A549 (cell line): ENCODE data around the gene ADK. TPM values are rescaled to one million over a fixed set of nuclear protein-coding genes. Genes with fewer than 3 reads are reported as not detected.

Experiments
- ATAC-seq, 2 experiments: fragments of 200-7000 bp in 1 of 2; fragments of >200 bp in 1 of 2; cut with Nextera tagmentation in 1 of 2; cut with Tn5 transposase in 1 of 2; 3 replicates each; pipeline versions ENCODE4 v1.8.0 to v1.9.1; 2018 to 2020; ENCODE audit warnings: mild to moderate bottlenecking in 1 of 2, moderate library complexity in 1 of 2
- CTCF ChIA-PET: fragments of 300-600 bp; sonication (Branson Sonifier 250); formaldehyde crosslinking; extraction: SDS; loops from one replicate; lab custom pipeline; 2021; ENCODE audit warnings: antibody characterized with exemption, inconsistent platforms; lab: Yijun Ruan, JAX
- POLR2A ChIA-PET: fragments of 350-600 bp; formaldehyde crosslinking; extraction: SDS; loops from one replicate; lab custom pipeline; 2021; ENCODE audit warnings: antibody characterized with exemption, inconsistent platforms; lab: Yijun Ruan, JAX
- DNase-seq, 2 experiments: peaks; one replicate each; pipeline versions ENCODE4 v3.0.0 to v3.0.0-alpha.2; 2011 to 2016; ENCODE audit warnings: low read depth in 1 of 2, low spot score in 1 of 2
- FAIRE-seq: peaks from 2 replicates; lab custom pipeline; 2011; peaks lifted over from hg19 to GRCh38; lab: Jason Lieb, UNC
- H3K27ac ChIP-seq, 2 experiments: fragments of >200 bp; sonication (Bioruptor Twin); formaldehyde crosslinking; 3 replicates each; pipeline ENCODE4 v1.5.1; 2016 to 2017
- H3K4me1 ChIP-seq: fragments of >200 bp; sonication (Bioruptor Twin); formaldehyde crosslinking; 3 replicates; pipeline ENCODE4 v1.6.1; 2016
- H3K4me2 ChIP-seq: fragments of >200 bp; sonication (Bioruptor Twin); formaldehyde crosslinking; 3 replicates; pipeline ENCODE4 v1.6.1; 2016
- H3K4me3 ChIP-seq: fragments of >200 bp; sonication (Bioruptor Twin); formaldehyde crosslinking; 3 replicates; pipeline ENCODE4 v1.5.1; 2016
- H3K9me3 ChIP-seq: fragments of >200 bp; sonication (Bioruptor Twin); formaldehyde crosslinking; 3 replicates; pipeline ENCODE4 v1.6.1; 2016
- BCL3 ChIP-seq: fragments of >200 bp; sonication (Bioruptor Twin); formaldehyde crosslinking; IDR thresholded peaks from 3 replicates; pipeline ENCODE4 v1.6.1; 2016
- BHLHE40 ChIP-seq: IDR thresholded peaks from 2 replicates; pipeline ENCODE4 v1.6.1; 2012; ENCODE audit warnings: low read depth, low read length, inconsistent platforms
- CBX2 ChIP-seq: fragments of 200-600 bp; sonication (generic); IDR thresholded peaks from 2 replicates; pipeline ENCODE4 v1.6.1; 2016; ENCODE audit warnings: low read depth, mild to moderate bottlenecking, borderline replicate concordance
- CBX8 ChIP-seq: fragments of 200-600 bp; sonication (generic); IDR thresholded peaks from 2 replicates; pipeline ENCODE4 v1.6.1; 2016
- CEBPB ChIP-seq, 2 experiments: fragments of >200 bp in 1 of 2; sonication (Bioruptor Twin) in 1 of 2; formaldehyde crosslinking in 1 of 2; IDR thresholded peaks; 2 replicates each; pipeline ENCODE4 v1.6.1; 2012 to 2016
- CHD4 ChIP-seq: fragments of 200-600 bp; sonication (generic); IDR thresholded peaks from 2 replicates; pipeline ENCODE4 v1.6.1; 2016; ENCODE audit warnings: antibody characterized with exemption, mild to moderate bottlenecking, borderline replicate concordance
- E2F6 ChIP-seq: IDR thresholded peaks from 2 replicates; pipeline ENCODE4 v1.6.1; 2012; ENCODE audit warnings: low read depth, borderline replicate concordance
- EHF ChIP-seq: fragments of 250-450 bp; sonication (Bioruptor Pico); IDR thresholded peaks from 2 replicates; pipeline ENCODE4 v1.5.0; 2020; ENCODE audit warnings: mild to moderate bottlenecking
- ELK1 ChIP-seq: fragments of 150-350 bp; IDR thresholded peaks from 2 replicates; pipeline ENCODE4 v1.6.1; 2014; ENCODE audit warnings: low read depth, mild to moderate bottlenecking, low read length
- EP300 ChIP-seq, 2 experiments: fragments of >200 bp; sonication (Bioruptor Twin); formaldehyde crosslinking; IDR thresholded peaks; 2 replicates in 1 of 2; 3 replicates in 1 of 2; pipeline ENCODE4 v1.6.1; 2016 to 2017
- ESRRA ChIP-seq: fragments of 150-350 bp; IDR thresholded peaks from 2 replicates; pipeline ENCODE4 v1.6.1; 2014; ENCODE audit warnings: mild to moderate bottlenecking, low read length, borderline replicate concordance
- FOSB ChIP-seq: fragments of 250-450 bp; sonication (Bioruptor Pico); IDR thresholded peaks from 2 replicates; pipeline ENCODE4 v1.5.0; 2020; ENCODE audit warnings: mild to moderate bottlenecking, moderate library complexity
- GATA3 ChIP-seq: IDR thresholded peaks from 2 replicates; pipeline ENCODE4 v1.6.1; 2012; ENCODE audit warnings: borderline replicate concordance
- HMGXB4 ChIP-seq: fragments of 250-450 bp; sonication (Bioruptor Pico); IDR thresholded peaks from 2 replicates; pipeline ENCODE4 v1.5.0; 2021; ENCODE audit warnings: mild to moderate bottlenecking, moderate library complexity, borderline replicate concordance
- HOXA7 ChIP-seq: fragments of 250-450 bp; sonication (Bioruptor Pico); IDR thresholded peaks from 2 replicates; pipeline ENCODE4 v1.5.0; 2020; ENCODE audit warnings: mild to moderate bottlenecking, moderate library complexity
- HOXB13 ChIP-seq: fragments of 250-450 bp; sonication (Bioruptor Pico); IDR thresholded peaks from 2 replicates; pipeline ENCODE4 v1.5.0; 2020; ENCODE audit warnings: low read depth, mild to moderate bottlenecking, moderate library complexity
- JUNB ChIP-seq: fragments of >200 bp; sonication (Bioruptor Twin); formaldehyde crosslinking; IDR thresholded peaks from 2 replicates; pipeline ENCODE4 v1.6.1; 2016
- KDM5A ChIP-seq: fragments of 200-600 bp; sonication (generic); IDR thresholded peaks from 2 replicates; pipeline ENCODE4 v1.6.1; 2016; ENCODE audit warnings: antibody characterized with exemption, mild to moderate bottlenecking
- MAX ChIP-seq: IDR thresholded peaks from 2 replicates; pipeline ENCODE4 v1.6.1; 2012
- MYC ChIP-seq: IDR thresholded peaks from 2 replicates; pipeline ENCODE4 v1.6.1; 2012; ENCODE audit warnings: mild to moderate bottlenecking, inconsistent platforms, low read length, improper control_type of control experiment, borderline replicate concordance
- PHF8 ChIP-seq: fragments of 200-600 bp; sonication (generic); IDR thresholded peaks from 2 replicates; pipeline ENCODE4 v1.6.1; 2016; ENCODE audit warnings: low read depth, mild to moderate bottlenecking, antibody characterized with exemption, moderate library complexity, borderline replicate concordance
- POLR2AphosphoS2 ChIP-seq: conservative IDR thresholded peaks from 2 replicates; pipeline ENCODE4 v1.6.1; 2012; ENCODE audit warnings: low read length, improper control_type of control experiment, inconsistent platforms
- RARB ChIP-seq: fragments of 250-450 bp; sonication (Bioruptor Pico); IDR thresholded peaks from 2 replicates; pipeline ENCODE4 v1.8.0; 2021; ENCODE audit warnings: mild to moderate bottlenecking, moderate library complexity
- RCOR1 ChIP-seq: fragments of 150-350 bp; IDR thresholded peaks from 2 replicates; pipeline ENCODE4 v1.6.1; 2014; ENCODE audit warnings: antibody characterized with exemption, low read length, low read depth
- SMC3 ChIP-seq: fragments of >200 bp; sonication (Bioruptor Twin); formaldehyde crosslinking; IDR thresholded peaks from 3 replicates; pipeline ENCODE4 v1.6.1; 2018; ENCODE audit warnings: inconsistent platforms
- TFCP2L1 ChIP-seq: fragments of 250-450 bp; sonication (Bioruptor Pico); IDR thresholded peaks from 2 replicates; pipeline ENCODE4 v1.5.0; 2021; ENCODE audit warnings: mild to moderate bottlenecking
- ZC3H11A ChIP-seq: fragments of 450-650 bp; IDR thresholded peaks from 2 replicates; pipeline ENCODE4 v1.6.1; 2014; ENCODE audit warnings: antibody characterized with exemption, mild to moderate bottlenecking
- ZNF302 ChIP-seq: fragments of 250-450 bp; sonication (Bioruptor Pico); IDR thresholded peaks from 2 replicates; pipeline ENCODE4 v1.9.0; 2021; ENCODE audit warnings: inconsistent platforms, mild to moderate bottlenecking, moderate library complexity
- ZSCAN20 ChIP-seq: fragments of 250-450 bp; sonication (Bioruptor Pico); IDR thresholded peaks from 2 replicates; pipeline ENCODE4 v1.8.0; 2022; ENCODE audit warnings: mild to moderate bottlenecking, moderate library complexity
- WGBS: methylation state at CpG from one replicate; pipeline ENCODE4 v1.1.6; 2017; ENCODE audit errors: missing lambda C conversion rate; 5-methylcytosine and 5-hydroxymethylcytosine counted together
- polyA plus RNA-seq, 4 experiments: library from polyadenylated mRNA; depleted of rRNA in 3 of 4; stranded (reverse); fragments of >200 nt; fragmentation: RNase III in 1 of 4; extraction: RNeasy Plus Mini Kit Qiagen cat#74134 plus additional on column Dnase treatment in 1 of 4; gene quantifications; 2 replicates in 3 of 4; 3 replicates in 1 of 4; pipeline ENCODE4 v1.2.3, GENCODE V29; 2011 to 2017

The ADK gene
- polyA plus RNA-seq, 2 of the 4 experiments (the other 2 are of a cell fraction), result 35.8 to 40.7 TPM

- Histone ChIP-seq H3K4me3 (no peak overlapping the region), H3K4me1 (peaks cover 4% of the 10 kb centered on the region; the same call in 1 of the 3 replicates), H3K27ac (no peak overlapping the region), H3K9me3 (no peaks in the 10 kb centered on the region), H3K4me2 (no peak overlapping the region)
- CTCF ChIA-PET, result interaction anchor here (2.4 kb wide), 1 partner anchor 11 kb away, joined by 16 read pairs; no protein-coding TSS in a partner anchor
- no peak for TF ChIP-seq CHD4
- TF ChIP-seq BCL3, result no peak
- no peak for TF ChIP-seq RCOR1
- TF ChIP-seq BHLHE40, result no peak
- no peak for TF ChIP-seq CEBPB (IDR thresholded peaks at IDR 0.05)
- no peak for TF ChIP-seq CBX2
- TF ChIP-seq RARB (CRISPR knock-in tag), result no peak
- TF ChIP-seq ESRRA, result no peak
- TF ChIP-seq TFCP2L1 (CRISPR knock-in tag), result no peak
- TF ChIP-seq MYC, result no peak
- TF ChIP-seq PHF8, result no peak
- no peak for TF ChIP-seq FOSB (CRISPR knock-in tag)
- no peak for TF ChIP-seq CBX8
- no peak for TF ChIP-seq ZNF302 (CRISPR knock-in tag)
- TF ChIP-seq MAX, result no peak
- no peak for TF ChIP-seq ZC3H11A
- no peak for TF ChIP-seq JUNB
- TF ChIP-seq EP300 (IDR thresholded peaks at IDR 0.05), result no peak
- no peak for TF ChIP-seq ELK1
- TF ChIP-seq HMGXB4, result no peak
- no peak for FAIRE-seq
- WGBS, result 97% methylated on average over 2 of the region's 2 CpGs
- no peak for ATAC-seq
- no peak for DNase-seq
- POLR2A ChIA-PET, result interaction anchor here (0.6 kb wide), 1 partner anchor 1008 kb away, joined by 3 read pairs; the partner anchor contains the start of gene VDAC2
Observed at GRCh38 chr10:74202356-74202755, 51.3 kb downstream of the ADK start.

- DNase-seq, result no peak
- no peak; a peak in 1 of 6 replicates for ATAC-seq
- Histone ChIP-seq H3K27ac (no peak overlapping the region), H3K4me3 (no peak overlapping the region), H3K4me2 (no peak overlapping the region), H3K4me1 (peaks cover 4% of the 10 kb centered on the region; the same call in 1 of the 3 replicates), H3K9me3 (no peaks in the 10 kb centered on the region)
- 97% methylated on average over 6 of the region's 6 CpGs for WGBS
- no peak for TF ChIP-seq GATA3
- no peak for TF ChIP-seq KDM5A
- no peak for TF ChIP-seq ELK1
- no peak for TF ChIP-seq HOXB13 (CRISPR knock-in tag)
- no peak for TF ChIP-seq CBX2
- no peak for TF ChIP-seq EHF (CRISPR knock-in tag)
- TF ChIP-seq POLR2AphosphoS2, result no peak
- TF ChIP-seq E2F6, result no peak
- TF ChIP-seq ZC3H11A, result no peak
- no peak for TF ChIP-seq TFCP2L1 (CRISPR knock-in tag)
- TF ChIP-seq HOXA7 (CRISPR knock-in tag), result no peak
- TF ChIP-seq SMC3, result no peak
- TF ChIP-seq MYC, result no peak
- TF ChIP-seq ZSCAN20 (CRISPR knock-in tag), result no peak
- POLR2A ChIA-PET, result no interaction called here
- CTCF ChIA-PET, result interaction anchor here (0.5 to 0.9 kb wide), 2 partner anchors 28 to 1965 kb away, joined by 3 to 5 read pairs; no protein-coding TSS in a partner anchor
- FAIRE-seq, result no peak
Observed at GRCh38 chr10:74206746-74207145, 55.7 kb downstream of the ADK start.
